KBM-7 (cell line): ENCODE measurements around the gene FAM89A.
"Not testable (repeated sequence)": the region's sequence is repeated elsewhere in the genome, so short reads cannot be mapped to it uniquely, and the experiment has no call there.

Experiments
- DNase-seq: peaks from one replicate; pipeline ENCODE4 v3.0.0-alpha.2; 2015
- in situ Hi-C: fragments of 300-500 bp; cut with MboI; formaldehyde crosslinking; loops from 2 replicates; pipeline ENCODE4 v1.14.3; 2020; ENCODE audit warnings: low sequenced_read_pairs, low pct_unique_long_range_greater_than_20kb, mixed read lengths

FAM89A gene

GRCh38 chr1:231059566-231060193 is 19.6 kb upstream of the FAM89A start:
- in situ Hi-C loops: no loop called here
- no peak for DNase-seq

- in situ Hi-C loops: no loop called here
- DNase-seq: no peak
Observed at GRCh38 chr1:231058416-231059109, 18.5 kb upstream of the FAM89A start.

- DNase-seq: no peak
- in situ Hi-C loops: no loop called here
Observed at GRCh38 chr1:231057410-231057809, 17.4 kb upstream of the FAM89A start.

- in situ Hi-C loops: no loop called here
- no peak for DNase-seq
Observed at GRCh38 chr1:231055271-231055670, 15.2 kb upstream of the FAM89A start.

- in situ Hi-C loops: no loop called here
- DNase-seq: peak; percentile 74
Observed at GRCh38 chr1:231053493-231054162, 13.6 kb upstream of the FAM89A start.

- in situ Hi-C loops: no loop called here
- no peak for DNase-seq
Observed at GRCh38 chr1:231052777-231053176, 12.7 kb upstream of the FAM89A start.

- in situ Hi-C loops, DNase-seq: not testable (repeated sequence)
Observed at GRCh38 chr1:231050932-231051331, 10.9 kb upstream of the FAM89A start.

- no peak for DNase-seq
- in situ Hi-C loops: no loop called here
Observed at GRCh38 chr1:231050395-231050794, 10.3 kb upstream of the FAM89A start.

GRCh38 chr1:231049121-231049979 is 9.3 kb upstream of the FAM89A start:
- in situ Hi-C loops: no loop called here

GRCh38 chr1:231048419-231048818 is 8.4 kb upstream of the FAM89A start:
- in situ Hi-C loops, DNase-seq: not testable (repeated sequence)

More at GRCh38 chr1:231049121-231049979, 9.3 kb upstream of the FAM89A start:
- no peak for DNase-seq

- DNase-seq, in situ Hi-C loops: not testable (repeated sequence)
Observed at GRCh38 chr1:231047529-231047928, 7.5 kb upstream of the FAM89A start.

GRCh38 chr1:231046730-231047395 is 6.8 kb upstream of the FAM89A start:
- in situ Hi-C loops: no loop called here
- no peak for DNase-seq

- in situ Hi-C loops, DNase-seq: not testable (repeated sequence)
Observed at GRCh38 chr1:231045921-231046729, 6.1 kb upstream of the FAM89A start.

- DNase-seq: no peak
- in situ Hi-C loops: no loop called here
Observed at GRCh38 chr1:231045286-231045685, 5.2 kb upstream of the FAM89A start.

GRCh38 chr1:231044588-231044987 is 4.5 kb upstream of the FAM89A start:
- in situ Hi-C loops: no loop called here
- no peak for DNase-seq

GRCh38 chr1:231041719-231042261 is 1.7 kb upstream of the FAM89A start:
- in situ Hi-C loops: no loop called here
- no peak for DNase-seq

- in situ Hi-C loops: no loop called here
- DNase-seq: no peak
Observed at GRCh38 chr1:231040800-231041718, 1.0 kb upstream of the FAM89A start.
